Right lobe of liver (tissue), 4 donors: Measurements from ENCODE around the gene STOX2.

Experiments used
- POLR2A ChIP-seq: fragments of 450-650 bp; IDR thresholded peaks from one replicate; pipeline ENCODE4 v1.6.1; 2017; ENCODE audit warnings: antibody characterized with exemption, mild to moderate bottlenecking
- TF ChIP-seq, protein P1 (sequence below), 4 donors: fragments of 200-600 bp in 3 of 4; fragments of 450-650 bp in 1 of 4; IDR thresholded peaks; one replicate each; pipeline versions ENCODE4 v1.5.1 to v1.8.0; 2016 to 2022; ENCODE audit warnings: antibody characterized with exemption in 4 of 4, mild to moderate bottlenecking in 2 of 4
- donor health status: DM: no; HTN: no; CAD: no.
- donor health status: DM: no; HTN: no; CAD: no.
- donor health status: DM: no; HTN: yes; CAD: no.

DNA sequence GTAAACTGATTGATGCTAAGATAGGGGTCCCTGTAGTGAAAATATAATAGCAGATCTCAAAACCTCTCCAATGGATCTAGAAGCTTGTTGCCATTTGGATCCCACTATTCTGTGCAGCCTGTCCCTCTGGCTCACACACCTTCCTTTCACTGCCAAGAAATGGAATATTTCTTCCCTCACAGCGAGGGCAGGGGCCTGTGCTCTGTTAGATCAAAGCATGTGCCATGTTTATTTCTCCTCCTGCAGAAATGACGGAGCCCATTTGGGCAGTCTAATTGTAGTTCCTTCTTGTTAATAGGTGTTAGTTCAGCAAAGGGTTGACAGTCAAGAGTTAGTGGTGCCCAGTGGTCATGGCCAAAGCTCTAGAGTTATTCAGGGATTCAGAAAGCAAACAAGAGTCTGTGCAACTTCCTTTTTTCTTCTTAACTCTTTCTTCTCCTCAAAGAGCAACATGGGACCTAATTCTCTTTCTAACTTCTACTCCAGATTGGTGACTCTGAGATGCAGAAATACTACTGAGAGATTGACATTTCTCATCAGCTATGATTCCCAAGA, 106.8 kb downstream of the STOX2 start:
- TF ChIP-seq, protein P1, sequence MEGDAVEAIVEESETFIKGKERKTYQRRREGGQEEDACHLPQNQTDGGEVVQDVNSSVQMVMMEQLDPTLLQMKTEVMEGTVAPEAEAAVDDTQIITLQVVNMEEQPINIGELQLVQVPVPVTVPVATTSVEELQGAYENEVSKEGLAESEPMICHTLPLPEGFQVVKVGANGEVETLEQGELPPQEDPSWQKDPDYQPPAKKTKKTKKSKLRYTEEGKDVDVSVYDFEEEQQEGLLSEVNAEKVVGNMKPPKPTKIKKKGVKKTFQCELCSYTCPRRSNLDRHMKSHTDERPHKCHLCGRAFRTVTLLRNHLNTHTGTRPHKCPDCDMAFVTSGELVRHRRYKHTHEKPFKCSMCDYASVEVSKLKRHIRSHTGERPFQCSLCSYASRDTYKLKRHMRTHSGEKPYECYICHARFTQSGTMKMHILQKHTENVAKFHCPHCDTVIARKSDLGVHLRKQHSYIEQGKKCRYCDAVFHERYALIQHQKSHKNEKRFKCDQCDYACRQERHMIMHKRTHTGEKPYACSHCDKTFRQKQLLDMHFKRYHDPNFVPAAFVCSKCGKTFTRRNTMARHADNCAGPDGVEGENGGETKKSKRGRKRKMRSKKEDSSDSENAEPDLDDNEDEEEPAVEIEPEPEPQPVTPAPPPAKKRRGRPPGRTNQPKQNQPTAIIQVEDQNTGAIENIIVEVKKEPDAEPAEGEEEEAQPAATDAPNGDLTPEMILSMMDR (IDR thresholded peaks at IDR 0.05), result no peak
- TF ChIP-seq POLR2A, result no peak
